ENCODE results near the gene NAA40.

The NAA40 gene

DNA sequence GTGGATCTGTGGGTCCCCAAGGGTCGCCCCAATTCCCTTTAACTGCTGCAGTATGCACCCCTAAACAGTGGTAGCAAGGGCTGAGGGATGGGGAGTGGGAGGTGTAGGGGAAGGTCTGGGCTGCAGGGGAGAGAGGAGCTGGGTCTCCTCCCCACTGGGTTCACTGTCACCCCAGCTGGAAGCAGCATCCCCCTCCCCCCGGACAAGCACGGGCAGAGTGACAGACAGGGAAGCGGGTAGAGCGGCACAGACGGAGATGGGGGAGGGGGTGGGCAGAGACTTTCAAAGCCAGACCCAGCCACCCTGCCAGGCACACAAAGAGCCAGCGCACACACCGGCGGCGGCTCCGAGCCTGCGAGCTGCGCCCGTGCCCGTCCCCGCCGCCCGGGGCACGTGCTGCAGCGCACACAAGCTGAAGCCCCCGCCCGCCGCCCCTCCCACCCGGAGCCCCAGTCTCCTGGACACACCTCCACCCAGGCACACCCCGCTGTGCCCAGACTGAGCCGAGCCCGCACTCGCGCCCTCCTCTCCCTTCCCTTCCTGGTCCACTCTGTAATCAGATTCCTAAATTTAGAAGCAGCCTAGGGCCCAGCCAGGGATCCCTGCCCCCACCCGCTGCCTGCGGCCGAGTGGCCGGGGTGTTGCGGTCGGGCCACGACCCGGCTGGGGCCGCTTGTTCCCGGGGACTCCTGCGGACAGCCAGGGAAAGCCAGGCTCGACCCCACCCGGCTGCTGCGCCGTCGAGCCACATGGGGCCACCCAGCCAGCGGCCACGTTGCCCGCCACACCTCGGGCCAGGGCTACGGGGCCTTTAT lies 20.9 kb upstream of the NAA40 start:
- peaks cover 8% of the 10 kb centered on the region; the same call in 1 of the 2 replicates for H3K4me1 ChIP-seq (ENCODE audit: insufficient read depth, low read length)

DNA sequence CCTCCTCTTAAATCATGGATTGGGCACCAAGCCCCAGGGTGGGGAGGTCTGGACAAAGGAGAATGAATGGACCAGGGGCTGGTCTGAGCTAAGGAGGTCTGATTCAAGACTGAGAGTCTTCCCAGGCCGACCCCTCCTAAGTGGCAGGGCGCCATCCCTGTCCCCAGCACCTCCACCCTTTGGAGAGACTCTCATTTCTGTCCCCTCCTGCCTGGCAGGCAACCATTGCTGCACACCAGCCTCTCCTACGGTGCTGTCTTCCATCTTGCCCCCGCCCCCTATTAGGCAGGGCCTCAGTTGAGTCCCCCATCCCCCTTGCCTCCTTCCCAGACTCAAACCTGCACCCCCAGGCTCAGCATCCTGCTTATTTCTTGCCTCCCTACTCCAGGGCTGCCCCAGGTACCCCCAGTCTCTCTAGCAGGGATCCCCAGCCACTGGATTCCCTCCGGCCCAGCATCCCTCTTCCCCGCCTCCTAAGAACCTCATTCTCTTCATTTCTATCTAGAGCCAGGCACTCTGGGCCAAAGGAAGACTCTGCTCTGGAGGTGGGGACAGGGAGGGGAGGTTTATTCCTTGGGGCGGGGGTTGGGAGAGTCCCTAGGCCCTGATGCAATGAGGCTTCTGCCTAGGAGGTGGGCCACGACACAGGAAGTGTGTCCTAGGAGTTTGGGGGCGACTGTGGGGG lies 20.2 kb upstream of the NAA40 start:
- peak overlapping the region; percentile 83 for H3K9ac ChIP-seq (ENCODE audit: low read depth, low read length)
- no peaks in the 10 kb centered on the region for H3K9me3 ChIP-seq (ENCODE audit: control insufficient read depth, insufficient read depth, low read length)
- peaks cover 8% of the 10 kb centered on the region; the same call in 1 of the 2 replicates for H3K4me1 ChIP-seq (ENCODE audit: insufficient read depth, low read length)
- no peaks in the 10 kb centered on the region for H3K36me3 ChIP-seq (ENCODE audit: insufficient read depth, low read length)

More for the DNA sequence above, 20.9 kb upstream of the NAA40 start:
- no peaks in the 10 kb centered on the region for H3K9me3 ChIP-seq (ENCODE audit: control insufficient read depth, insufficient read depth, low read length)
- H3K36me3 ChIP-seq (ENCODE audit: insufficient read depth, low read length) = no peaks in the 10 kb centered on the region
- H3K9ac ChIP-seq (ENCODE audit: low read depth, low read length) = peak overlapping the region; percentile 83

GRCh38 chr11:63919267-63920125 lies 19.3 kb upstream of the NAA40 start:
- no peaks in the 10 kb centered on the region for H3K36me3 ChIP-seq (ENCODE audit: insufficient read depth, low read length)
- peak overlapping the region; percentile 83 for H3K9ac ChIP-seq (ENCODE audit: low read depth, low read length)
- peaks cover 8% of the 10 kb centered on the region; the same call in 1 of the 2 replicates for H3K4me1 ChIP-seq (ENCODE audit: insufficient read depth, low read length)
- H3K9me3 ChIP-seq (ENCODE audit: control insufficient read depth, insufficient read depth, low read length) = no peaks in the 10 kb centered on the region

- peaks cover 3% of the 10 kb centered on the region; the same call in 1 of the 2 replicates for H3K4me1 ChIP-seq (ENCODE audit: insufficient read depth, low read length)
- H3K36me3 ChIP-seq (ENCODE audit: insufficient read depth, low read length) = no peaks in the 10 kb centered on the region
- H3K9ac ChIP-seq (ENCODE audit: low read depth, low read length) = peak overlapping the region; percentile 83
- H3K9me3 ChIP-seq (ENCODE audit: control insufficient read depth, insufficient read depth, low read length) = no peaks in the 10 kb centered on the region
Measured at GRCh38 chr11:63920126-63920938, 18.5 kb upstream of the NAA40 start.

DNA sequence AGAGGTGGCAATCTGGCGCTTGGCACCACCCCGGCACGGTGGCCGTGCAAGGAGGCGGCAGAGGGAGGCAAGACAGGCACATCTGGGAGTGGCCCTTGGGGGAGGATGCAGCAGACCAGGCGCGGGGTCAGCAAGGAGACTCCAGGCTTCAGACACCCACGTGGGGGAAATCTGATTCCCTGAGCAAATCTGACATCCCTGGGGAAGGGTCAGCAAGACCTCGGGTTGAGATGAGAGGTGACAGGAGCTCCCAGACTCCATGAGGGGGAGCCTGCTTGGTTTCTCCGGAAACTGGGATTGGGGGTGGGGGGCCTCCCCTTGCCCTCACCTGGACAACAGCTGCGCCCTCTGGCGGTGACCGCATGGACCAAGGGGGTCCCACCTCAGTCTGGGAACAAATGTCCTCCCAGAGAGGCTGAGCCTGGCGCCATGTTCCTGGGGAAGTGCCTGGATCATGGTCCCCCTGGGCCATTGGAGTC lies 17.8 kb upstream of the NAA40 start:
- H3K9ac ChIP-seq (ENCODE audit: low read depth, low read length) = peak overlapping the region; percentile 83; the same call in 1 of the 2 replicates
- H3K9me3 ChIP-seq (ENCODE audit: control insufficient read depth, insufficient read depth, low read length) = no peaks in the 10 kb centered on the region
- peaks cover 3% of the 10 kb centered on the region; the same call in 1 of the 2 replicates for H3K4me1 ChIP-seq (ENCODE audit: insufficient read depth, low read length)
- H3K36me3 ChIP-seq (ENCODE audit: insufficient read depth, low read length) = no peaks in the 10 kb centered on the region

DNA sequence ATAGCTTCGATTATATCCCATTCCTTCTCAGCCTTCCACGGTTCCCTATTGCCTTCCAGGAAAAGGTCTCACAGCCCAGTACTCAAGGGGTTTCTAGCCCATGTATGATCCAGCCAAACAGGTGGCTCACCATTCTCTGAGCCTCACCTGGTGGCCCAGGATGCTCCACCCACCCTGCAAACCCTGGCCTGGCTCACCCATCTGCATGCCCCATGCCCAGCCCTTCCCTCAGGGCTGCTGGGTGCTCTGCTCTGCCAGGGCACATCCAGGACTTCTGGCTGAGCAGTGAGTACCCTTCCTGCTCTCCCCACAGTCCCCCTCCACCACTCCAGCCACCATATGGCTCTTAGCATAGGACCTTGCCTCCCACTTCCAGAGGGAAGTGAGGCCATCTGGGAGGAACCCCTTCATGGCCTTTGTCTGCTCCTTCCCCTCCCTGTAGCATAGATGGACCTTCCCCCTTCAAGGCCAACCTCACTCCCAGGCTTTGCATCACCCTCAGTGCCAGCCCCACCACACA lies 16.1 kb upstream of the NAA40 start:
- Histone ChIP-seq H3K36me3 (ENCODE audit: insufficient read depth, low read length) (no peaks in the 10 kb centered on the region), H3K9me3 (ENCODE audit: control insufficient read depth, insufficient read depth, low read length) (no peaks in the 10 kb centered on the region), H3K4me1 (ENCODE audit: insufficient read depth, low read length) (peaks cover 3% of the 10 kb centered on the region; the same call in 1 of the 2 replicates), H3K9ac (ENCODE audit: low read depth, low read length) (no peak overlapping the region)

DNA sequence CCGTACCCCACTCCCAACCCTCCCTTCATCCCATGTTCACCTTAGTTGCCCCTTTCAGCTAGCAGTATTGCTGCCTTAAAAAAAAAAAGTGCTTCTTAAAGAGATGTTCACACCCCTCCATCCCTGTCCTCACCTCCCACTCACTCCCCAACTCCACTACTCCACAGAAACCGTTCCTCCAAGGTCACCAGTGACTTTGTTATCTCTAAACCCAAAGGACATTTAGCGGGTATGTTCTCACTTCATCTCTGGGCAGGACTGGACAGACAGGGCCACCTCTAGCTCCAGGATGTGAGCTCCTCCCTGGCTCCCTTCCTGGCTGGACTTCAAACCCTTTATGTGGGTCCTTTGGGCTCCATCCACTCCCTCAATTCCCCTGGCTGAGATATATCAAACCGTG lies 15.5 kb upstream of the NAA40 start:
- no peak overlapping the region for H3K9ac ChIP-seq (ENCODE audit: low read depth, low read length)
- peaks cover 3% of the 10 kb centered on the region; the same call in 1 of the 2 replicates for H3K4me1 ChIP-seq (ENCODE audit: insufficient read depth, low read length)
- H3K36me3 ChIP-seq (ENCODE audit: insufficient read depth, low read length) = no peaks in the 10 kb centered on the region
- no peaks in the 10 kb centered on the region for H3K9me3 ChIP-seq (ENCODE audit: control insufficient read depth, insufficient read depth, low read length)

- no peaks in the 10 kb centered on the region for H3K36me3 ChIP-seq (ENCODE audit: insufficient read depth, low read length)
Measured at GRCh38 chr11:63929616-63930015, 9.2 kb upstream of the NAA40 start.

GRCh38 chr11:63931045-63931444 lies 7.8 kb upstream of the NAA40 start:
- Histone ChIP-seq H3K4me1 (ENCODE audit: insufficient read depth, low read length) (no peaks in the 10 kb centered on the region), H3K9me3 (ENCODE audit: control insufficient read depth, insufficient read depth, low read length) (no peaks in the 10 kb centered on the region), H3K36me3 (ENCODE audit: insufficient read depth, low read length) (no peaks in the 10 kb centered on the region), H3K9ac (ENCODE audit: low read depth, low read length) (no peak overlapping the region)

More at GRCh38 chr11:63929616-63930015, 9.2 kb upstream of the NAA40 start:
- no peaks in the 10 kb centered on the region for H3K9me3 ChIP-seq (ENCODE audit: control insufficient read depth, insufficient read depth, low read length)
- no peaks in the 10 kb centered on the region for H3K4me1 ChIP-seq (ENCODE audit: insufficient read depth, low read length)
- no peak overlapping the region for H3K9ac ChIP-seq (ENCODE audit: low read depth, low read length)

GRCh38 chr11:63931876-63932275 lies 6.9 kb upstream of the NAA40 start:
- Histone ChIP-seq H3K4me1 (ENCODE audit: insufficient read depth, low read length) (no peaks in the 10 kb centered on the region), H3K9me3 (ENCODE audit: control insufficient read depth, insufficient read depth, low read length) (no peaks in the 10 kb centered on the region), H3K9ac (ENCODE audit: low read depth, low read length) (no peak overlapping the region), H3K36me3 (ENCODE audit: insufficient read depth, low read length) (no peaks in the 10 kb centered on the region)

DNA sequence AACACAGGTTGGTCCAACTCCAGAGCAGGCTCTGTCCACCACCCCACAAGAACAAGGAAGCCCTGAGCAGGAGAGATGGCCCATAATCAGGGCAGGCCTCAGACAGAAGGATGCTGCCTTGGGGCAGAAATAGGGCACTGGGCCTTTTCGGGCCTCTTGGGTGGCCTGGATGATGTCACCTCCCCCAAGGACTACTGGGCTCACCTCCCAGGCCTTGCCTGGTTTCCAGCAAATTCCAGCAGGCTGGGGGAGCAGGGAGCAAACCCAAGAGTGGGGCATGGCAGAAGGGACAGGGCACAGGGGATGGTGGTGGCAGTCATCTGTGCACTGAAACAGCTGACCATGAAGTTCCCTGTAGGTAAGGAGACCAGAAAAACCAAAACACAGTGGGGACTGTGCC lies 5.3 kb upstream of the NAA40 start:
- Histone ChIP-seq H3K4me1 (ENCODE audit: insufficient read depth, low read length) (no peaks in the 10 kb centered on the region), H3K9ac (ENCODE audit: low read depth, low read length) (no peak overlapping the region), H3K9me3 (ENCODE audit: control insufficient read depth, insufficient read depth, low read length) (no peaks in the 10 kb centered on the region), H3K36me3 (ENCODE audit: insufficient read depth, low read length) (no peaks in the 10 kb centered on the region)

DNA sequence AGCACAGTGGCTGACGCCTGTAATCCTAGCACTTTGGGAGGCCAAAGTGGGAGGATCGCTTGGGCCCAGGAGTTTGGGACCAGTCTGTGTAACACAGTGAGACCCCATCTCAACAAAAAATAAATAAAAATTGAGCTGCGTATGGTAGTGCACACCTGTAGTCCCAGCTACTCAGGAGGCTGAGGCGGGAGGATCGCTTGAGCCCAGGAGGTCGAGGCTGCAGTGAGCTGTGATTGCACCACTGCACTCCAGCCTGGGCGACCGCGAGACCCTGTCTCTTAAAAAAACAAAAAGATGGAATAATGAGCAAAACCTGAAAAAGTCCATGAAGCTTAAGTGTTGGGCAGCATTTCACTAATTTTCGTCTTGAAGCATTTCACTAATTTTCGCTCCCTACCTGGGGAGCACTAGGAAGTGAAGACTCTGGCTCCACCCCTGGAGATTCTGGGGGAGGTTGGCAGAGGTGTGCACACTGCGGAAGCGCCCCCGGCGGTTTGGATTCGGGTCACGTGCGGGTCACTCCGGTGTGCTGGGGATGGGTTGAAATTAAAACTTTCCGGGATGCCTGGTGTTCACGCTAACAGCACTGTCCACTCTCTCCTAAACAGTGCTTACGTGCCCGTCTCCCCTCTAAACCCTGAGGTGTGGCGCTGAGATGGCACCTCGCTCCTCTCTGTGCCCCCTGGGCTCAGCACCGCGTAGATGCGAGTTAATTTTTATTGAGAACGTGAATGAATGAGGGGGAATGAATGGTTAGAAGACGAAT lies 906 bp upstream of the NAA40 start:
- H3K9ac ChIP-seq (ENCODE audit: low read depth, low read length) = peak overlapping the region; percentile 61
- H3K9me3 ChIP-seq (ENCODE audit: control insufficient read depth, insufficient read depth, low read length) = no peaks in the 10 kb centered on the region
- no peaks in the 10 kb centered on the region for H3K4me1 ChIP-seq (ENCODE audit: insufficient read depth, low read length)
- no peaks in the 10 kb centered on the region for H3K36me3 ChIP-seq (ENCODE audit: insufficient read depth, low read length)
